Sigmoid colon (tissue), 4 donors: ENCODE measurements around the gene SLC17A2.

Source experiments
- POLR2A ChIP-seq, 2 donors: fragments of 450-650 bp; IDR thresholded peaks; one replicate each; pipeline ENCODE4 v1.6.1; 2016; ENCODE audit warnings: antibody characterized with exemption in 2 of 2, mild to moderate bottlenecking in 2 of 2, moderate library complexity in 2 of 2
- POLR2AphosphoS5 ChIP-seq, 4 donors: sonication (generic); formaldehyde crosslinking; IDR thresholded peaks; one replicate each; pipeline ENCODE4 v1.6.1; 2017; ENCODE audit warnings: antibody characterized with exemption in 4 of 4
- TF ChIP-seq, protein P1 (sequence below), 4 experiments: fragments of 450-650 bp in 3 of 4; fragments of 200-600 bp in 1 of 4; IDR thresholded peaks; one replicate each; pipeline ENCODE4 v1.5.1; 2016 to 2019; ENCODE audit warnings: antibody characterized with exemption in 4 of 4, mild to moderate bottlenecking in 3 of 4, moderate library complexity in 2 of 4

DNA sequence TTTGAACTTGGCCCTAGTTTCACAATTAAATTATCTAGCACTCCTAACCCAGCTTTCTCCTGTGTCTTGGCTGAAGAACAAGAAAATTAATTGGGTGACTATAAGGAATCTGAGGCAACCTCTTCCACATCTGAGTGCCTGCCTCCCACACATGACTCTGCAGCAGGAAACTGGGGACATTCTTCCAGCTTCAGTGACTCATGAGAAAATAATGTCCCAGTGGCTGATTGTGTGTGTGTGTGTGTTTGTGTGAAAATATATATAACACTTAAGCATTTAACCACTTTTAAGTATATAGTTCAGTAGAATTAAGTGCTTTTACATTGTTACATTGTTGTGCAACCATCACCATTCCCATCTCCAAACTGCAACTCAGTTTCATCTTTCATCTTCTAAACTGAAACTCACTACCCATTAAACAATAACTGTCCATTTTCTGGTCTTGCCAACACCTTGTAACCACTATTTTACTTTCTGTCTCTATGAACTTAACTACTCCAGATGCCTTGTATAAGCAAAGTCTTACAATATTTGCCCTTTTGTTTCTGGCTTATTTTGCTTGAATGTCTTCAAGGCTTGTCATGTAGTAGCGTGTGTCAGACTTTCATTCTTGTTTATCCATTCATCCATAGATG lies 40.8 kb upstream of the SLC17A2 start:
- TF ChIP-seq POLR2A (IDR thresholded peaks at IDR 0.05) (no peak), POLR2AphosphoS5 (IDR thresholded peaks at IDR 0.05) (peak in 1 of 4 donors; percentile 41)
- TF ChIP-seq, protein P1, sequence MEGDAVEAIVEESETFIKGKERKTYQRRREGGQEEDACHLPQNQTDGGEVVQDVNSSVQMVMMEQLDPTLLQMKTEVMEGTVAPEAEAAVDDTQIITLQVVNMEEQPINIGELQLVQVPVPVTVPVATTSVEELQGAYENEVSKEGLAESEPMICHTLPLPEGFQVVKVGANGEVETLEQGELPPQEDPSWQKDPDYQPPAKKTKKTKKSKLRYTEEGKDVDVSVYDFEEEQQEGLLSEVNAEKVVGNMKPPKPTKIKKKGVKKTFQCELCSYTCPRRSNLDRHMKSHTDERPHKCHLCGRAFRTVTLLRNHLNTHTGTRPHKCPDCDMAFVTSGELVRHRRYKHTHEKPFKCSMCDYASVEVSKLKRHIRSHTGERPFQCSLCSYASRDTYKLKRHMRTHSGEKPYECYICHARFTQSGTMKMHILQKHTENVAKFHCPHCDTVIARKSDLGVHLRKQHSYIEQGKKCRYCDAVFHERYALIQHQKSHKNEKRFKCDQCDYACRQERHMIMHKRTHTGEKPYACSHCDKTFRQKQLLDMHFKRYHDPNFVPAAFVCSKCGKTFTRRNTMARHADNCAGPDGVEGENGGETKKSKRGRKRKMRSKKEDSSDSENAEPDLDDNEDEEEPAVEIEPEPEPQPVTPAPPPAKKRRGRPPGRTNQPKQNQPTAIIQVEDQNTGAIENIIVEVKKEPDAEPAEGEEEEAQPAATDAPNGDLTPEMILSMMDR (IDR thresholded peaks at IDR 0.05): no peak
